Uterus (tissue), 2 donors: ENCODE measurements around the gene CDH2.

Source experiments
- CTCF ChIP-seq, 4 experiments: fragments of 200-600 bp in 2 of 4; fragments of 450-650 bp in 2 of 4; sonication (generic) in 2 of 4; IDR thresholded peaks; one replicate each; pipeline ENCODE4 v1.5.1; 2016 to 2019; ENCODE audit warnings: antibody characterized with exemption in 4 of 4, mild to moderate bottlenecking in 2 of 4, moderate library complexity in 1 of 4
- POLR2A ChIP-seq, 2 donors: fragments of 450-650 bp; IDR thresholded peaks; one replicate each; pipeline ENCODE4 v1.6.1; 2016; ENCODE audit warnings: antibody characterized with exemption in 2 of 2, mild to moderate bottlenecking in 1 of 2, moderate library complexity in 1 of 2

- TF ChIP-seq CTCF (IDR thresholded peaks at IDR 0.05), result no peak
- TF ChIP-seq POLR2A (IDR thresholded peaks at IDR 0.05), result no peak
Observed at GRCh38 chr18:27996801-27997272, 180.1 kb downstream of the CDH2 start.
